AG09319 (cell line): ENCODE results near the gene GABPB1.

Source experiments
- DNase-seq: peaks from one replicate; pipeline ENCODE4 v3.0.0-alpha.2; 2010; ENCODE audit warnings: low read depth; ENCODE audit errors: extremely low read depth
- CTCF ChIP-seq: IDR thresholded peaks from 2 replicates; pipeline ENCODE4 v1.5.1; 2011; ENCODE audit warnings: low read depth, mild to moderate bottlenecking, inconsistent platforms, low read length, moderate library complexity

Gene GABPB1

GRCh38 chr15:50260969-50261496 is 94.0 kb downstream of the GABPB1 start:
- TF ChIP-seq CTCF = no peak
- DNase-seq = no peak

- DNase-seq = no peak
- no peak for TF ChIP-seq CTCF
Measured at GRCh38 chr15:50259276-50259675, 95.7 kb downstream of the GABPB1 start.

GRCh38 chr15:50257924-50258323 is 97.1 kb downstream of the GABPB1 start:
- TF ChIP-seq CTCF = no peak
- DNase-seq = peak; percentile 12

- DNase-seq = no peak
- TF ChIP-seq CTCF = no peak
Measured at GRCh38 chr15:50257332-50257731, 97.7 kb downstream of the GABPB1 start.

- TF ChIP-seq CTCF = no peak
- DNase-seq = peak; percentile 27
Measured at GRCh38 chr15:50256188-50257041, 98.6 kb downstream of the GABPB1 start.

- DNase-seq = no peak
- no peak for TF ChIP-seq CTCF
Measured at GRCh38 chr15:50252556-50252955, 102.4 kb downstream of the GABPB1 start.

GRCh38 chr15:50251638-50252182 is 103.3 kb downstream of the GABPB1 start:
- TF ChIP-seq CTCF = no peak
- no peak for DNase-seq
